CD4-positive, CD25-positive, alpha-beta regulatory T cell (primary cell): ENCODE measurements around the gene IQGAP3. TPM values are rescaled to one million over a fixed set of nuclear protein-coding genes. Genes with fewer than 3 reads are reported as not detected.

Experiments
- ATAC-seq, 2 donors: fragments of 150-1000 bp; cut with Tn5 transposase; one replicate each; pipeline ENCODE4 v1.10.0; 2021; ENCODE audit warnings: low read depth in 2 of 2, moderate number of reproducible peaks in 2 of 2, moderate library complexity in 1 of 2
- DNase-seq, 3 donors: peaks; one replicate each; pipeline versions ENCODE4 v3.0.0 to v3.0.0-alpha.2; 2012 to 2022; ENCODE audit warnings: mixed read lengths in 1 of 3
- H3K27ac ChIP-seq: one replicate; pipeline ENCODE4 v1.7.0; 2013; ENCODE audit warnings: mild to moderate bottlenecking, low read length; ENCODE audit not compliant: insufficient read depth, poor library complexity, severe bottlenecking
- H3K27me3 ChIP-seq: one replicate; pipeline ENCODE4 v1.7.0; 2013; ENCODE audit warnings: low read length; ENCODE audit not compliant: control insufficient read depth, insufficient read depth
- H3K36me3 ChIP-seq: one replicate; pipeline ENCODE4 v1.7.0; 2013; ENCODE audit warnings: mild to moderate bottlenecking, low read length, moderate library complexity; ENCODE audit not compliant: control insufficient read depth, insufficient read depth
- H3K4me1 ChIP-seq: 2 replicates; pipeline ENCODE4 v1.7.0; 2013; ENCODE audit warnings: mild to moderate bottlenecking, low read length; ENCODE audit not compliant: insufficient read depth, control insufficient read depth, poor library complexity, severe bottlenecking
- H3K4me3 ChIP-seq: one replicate; pipeline ENCODE4 v1.7.0; 2013; ENCODE audit warnings: low read depth, mild to moderate bottlenecking, low read length, moderate library complexity
- H3K9me3 ChIP-seq, 2 experiments: 1 replicate in 1 of 2; 2 replicates in 1 of 2; pipeline ENCODE4 v1.7.0; 2013; ENCODE audit warnings: low read length in 2 of 2, mild to moderate bottlenecking in 1 of 2, moderate library complexity in 1 of 2; ENCODE audit not compliant: control insufficient read depth in 2 of 2
- H3K27ac Mint-ChIP-seq, 3 donors: one replicate each; pipeline ENCODE4 v1.8.0; 2020 to 2022; ENCODE audit warnings: mild to moderate bottlenecking in 3 of 3, mixed read lengths in 3 of 3, moderate library complexity in 2 of 3
- H3K27me3 Mint-ChIP-seq: one replicate; pipeline ENCODE4 v1.8.0; 2022; ENCODE audit warnings: mild to moderate bottlenecking, mixed read lengths
- H3K36me3 Mint-ChIP-seq: one replicate; pipeline ENCODE4 v1.8.0; 2020; ENCODE audit warnings: mixed read lengths
- H3K4me1 Mint-ChIP-seq, 4 donors: one replicate each; pipeline ENCODE4 v1.8.0; 2020 to 2022; ENCODE audit warnings: mixed read lengths in 4 of 4, mild to moderate bottlenecking in 1 of 4
- H3K4me3 Mint-ChIP-seq, 4 donors: one replicate each; pipeline ENCODE4 v1.8.0; 2020 to 2022; ENCODE audit warnings: mild to moderate bottlenecking in 4 of 4, mixed read lengths in 4 of 4, moderate library complexity in 3 of 4
- H3K9me3 Mint-ChIP-seq, 7 donors: one replicate each; pipeline ENCODE4 v1.8.0; 2020 to 2022; ENCODE audit warnings: mixed read lengths in 7 of 7, mild to moderate bottlenecking in 3 of 7, moderate library complexity in 2 of 7
- polyA plus RNA-seq, 4 donors: library from polyadenylated mRNA; unstranded; fragments of 300-500 nt; fragmentation: Illumina TruSeq; gene quantifications; one replicate each; pipeline ENCODE4 v1.2.3, GENCODE V29; 2021
- total RNA-seq: library from RNA; stranded (reverse); gene quantifications from one replicate; pipeline ENCODE4 v1.2.3, GENCODE V29; 2022

IQGAP3 gene
- total and polyA plus RNA-seq, 5 donors from 2014 or later: 0.05 to 0.98 (median 0.10) TPM

DNA sequence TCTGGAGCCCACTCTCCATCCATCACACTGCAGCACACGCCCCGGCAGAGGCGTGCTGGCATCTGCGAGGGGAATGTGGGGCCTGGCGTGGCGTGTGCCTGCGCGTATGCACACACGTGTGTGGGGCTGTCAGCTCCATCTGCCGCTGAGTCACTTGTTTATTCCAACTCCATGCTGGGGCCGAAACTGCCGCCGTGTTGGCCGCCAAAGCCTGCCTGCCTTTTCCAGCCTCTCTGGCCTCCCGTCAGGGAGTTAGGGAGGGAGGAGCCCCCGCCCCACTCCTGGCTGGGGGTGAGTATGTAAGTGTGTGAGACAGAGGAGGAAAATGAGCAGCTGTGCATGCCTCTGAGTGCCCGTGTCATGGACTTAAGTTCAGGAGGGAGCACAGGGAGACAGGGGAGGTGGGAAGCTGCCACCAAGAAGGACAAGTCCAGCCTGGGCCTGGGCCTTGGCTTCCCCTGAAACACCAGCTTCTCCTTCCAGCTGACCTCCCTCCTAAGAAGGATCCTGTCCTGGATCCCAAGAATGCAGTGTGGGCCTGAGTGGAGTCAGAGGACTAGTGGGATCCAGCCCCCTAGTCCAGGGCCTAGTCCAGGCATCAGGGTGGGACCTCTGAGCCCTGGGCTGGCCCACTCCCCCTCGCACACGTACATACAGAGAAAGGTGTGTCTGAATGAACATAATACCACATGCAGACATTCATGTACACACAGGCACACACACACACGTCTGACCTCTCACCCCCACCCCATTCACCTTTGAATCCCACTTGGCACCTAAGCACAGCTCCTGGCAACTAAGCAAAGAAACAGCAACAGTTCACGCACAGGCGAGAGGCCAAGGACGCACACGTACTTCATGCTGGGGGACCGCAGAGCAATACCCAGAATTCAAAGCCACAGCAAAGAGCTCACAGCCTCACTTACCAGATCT, 96.5 kb downstream of the IQGAP3 start:
- Histone ChIP-seq H3K4me3 (no peak overlapping the region), H3K4me1 (peaks cover 6% of the 10 kb centered on the region), H3K27me3 (no peaks in the 10 kb centered on the region), H3K9me3 (no peaks in the 10 kb centered on the region), H3K36me3 (peaks cover 86% of the 10 kb centered on the region), H3K27ac (no peak overlapping the region)
- Mint-ChIP-seq H3K4me3 (peak overlapping the region in 1 of 4 donors; percentile 15), H3K4me1 (peaks cover 0 to 25% (median 10%) of the 10 kb centered on the region in 4 donors), H3K9me3 (peaks cover 0 to 2% (median 0%) of the 10 kb centered on the region in 7 donors), H3K36me3 (peaks cover 43% of the 10 kb centered on the region), H3K27ac (peak overlapping the region in 1 of 3 donors; percentile 67), H3K27me3 (no peaks in the 10 kb centered on the region)
- ATAC-seq (no peak), DNase-seq (no peak)

Other genes with a start within 250 kb of the IQGAP3 start
- 84.5 TPM for gene CCT3, start 234.3 kb downstream of the IQGAP3 start, total RNA-seq
- 100 to 1,000 TPM; 195 to 214 (median 203) TPM for gene CCT3, start 234.3 kb downstream of the IQGAP3 start, polyA plus RNA-seq
- not detected for gene TSACC, start 234.0 kb downstream of the IQGAP3 start, total RNA-seq
- under 1 TPM in 1 of 4 donors, not detected in 3; 0.39 TPM for gene TSACC, start 234.0 kb downstream of the IQGAP3 start, polyA plus RNA-seq
- not detected for gene RHBG, start 203.4 kb downstream of the IQGAP3 start, total RNA-seq
- gene RHBG, start 203.4 kb downstream of the IQGAP3 start, polyA plus RNA-seq: not detected
- 186 TPM for gene MEF2D, start 71.8 kb downstream of the IQGAP3 start, total RNA-seq
- 10 to 100 TPM in 1 of 4 donors, 1 to 10 TPM in 3; 4.6 to 11.5 (median 6.4) TPM for gene MEF2D, start 71.8 kb downstream of the IQGAP3 start, polyA plus RNA-seq
- 2.3 TPM for gene TTC24, start 7.2 kb upstream of the IQGAP3 start, total RNA-seq
- under 1 TPM in 3 of 4 donors, not detected in 1; 0.34 to 0.65 (median 0.35) TPM for gene TTC24, start 7.2 kb upstream of the IQGAP3 start, polyA plus RNA-seq
- gene NAXE, start 19.2 kb upstream of the IQGAP3 start, total RNA-seq: 29.2 TPM
- gene NAXE, start 19.2 kb upstream of the IQGAP3 start, polyA plus RNA-seq: 100 to 1,000 TPM in 1 of 4 donors, 10 to 100 TPM in 3; 87.3 to 102 (median 92.2) TPM
- 27.5 TPM for gene GPATCH4, start 28.9 kb upstream of the IQGAP3 start, total RNA-seq
- 10 to 100 TPM; 20.2 to 34.6 (median 27.6) TPM for gene GPATCH4, start 28.9 kb upstream of the IQGAP3 start, polyA plus RNA-seq
- gene HAPLN2, start 46.9 kb upstream of the IQGAP3 start, total RNA-seq: not detected
- not detected for gene HAPLN2, start 46.9 kb upstream of the IQGAP3 start, polyA plus RNA-seq
- gene BCAN, start 69.6 kb upstream of the IQGAP3 start, total RNA-seq: not detected
- gene BCAN, start 69.6 kb upstream of the IQGAP3 start, polyA plus RNA-seq: not detected
- gene NES, start 104.8 kb upstream of the IQGAP3 start, total RNA-seq: 0.10 TPM
- not detected for gene NES, start 104.8 kb upstream of the IQGAP3 start, polyA plus RNA-seq
- gene CRABP2, start 133.0 kb upstream of the IQGAP3 start, total RNA-seq: 5.1 TPM
- not detected for gene CRABP2, start 133.0 kb upstream of the IQGAP3 start, polyA plus RNA-seq
- gene METTL25B, start 155.9 kb upstream of the IQGAP3 start, total RNA-seq: 19.0 TPM
- 1 to 10 TPM; 4.3 to 8.7 (median 7.2) TPM for gene METTL25B, start 155.9 kb upstream of the IQGAP3 start, polyA plus RNA-seq
- 76.7 TPM for gene ISG20L2, start 156.2 kb upstream of the IQGAP3 start, total RNA-seq
- gene ISG20L2, start 156.2 kb upstream of the IQGAP3 start, polyA plus RNA-seq: 10 to 100 TPM; 15.8 to 17.8 (median 17.0) TPM
- 18.2 TPM for gene MRPL24, start 168.5 kb upstream of the IQGAP3 start, total RNA-seq
- 10 to 100 TPM; 72.5 to 86.4 (median 79.3) TPM for gene MRPL24, start 168.5 kb upstream of the IQGAP3 start, polyA plus RNA-seq
- 87.6 TPM for gene HDGF, start 179.1 kb upstream of the IQGAP3 start, total RNA-seq
- gene HDGF, start 179.1 kb upstream of the IQGAP3 start, polyA plus RNA-seq: 10 to 100 TPM; 26.9 to 50.2 (median 36.7) TPM
- 67.8 TPM for gene PRCC, start 195.0 kb upstream of the IQGAP3 start, total RNA-seq
- gene PRCC, start 195.0 kb upstream of the IQGAP3 start, polyA plus RNA-seq: 10 to 100 TPM; 35.5 to 43.3 (median 36.4) TPM
- gene SH2D2A, start 244.3 kb upstream of the IQGAP3 start, total RNA-seq: 158 TPM
- 10 to 100 TPM; 27.3 to 36.4 (median 31.2) TPM for gene SH2D2A, start 244.3 kb upstream of the IQGAP3 start, polyA plus RNA-seq